GM19372 (cell line): ENCODE measurements around the gene BRF1.

Source experiments
- ATAC-seq: cut with Tn5 transposase; IDR thresholded peaks from one replicate; pipeline ENCODE4 v1.9.1; 2021; ENCODE audit warnings: mild to moderate bottlenecking, low read depth, moderate library complexity; ENCODE audit not compliant: unreplicated experiment

Gene BRF1

DNA sequence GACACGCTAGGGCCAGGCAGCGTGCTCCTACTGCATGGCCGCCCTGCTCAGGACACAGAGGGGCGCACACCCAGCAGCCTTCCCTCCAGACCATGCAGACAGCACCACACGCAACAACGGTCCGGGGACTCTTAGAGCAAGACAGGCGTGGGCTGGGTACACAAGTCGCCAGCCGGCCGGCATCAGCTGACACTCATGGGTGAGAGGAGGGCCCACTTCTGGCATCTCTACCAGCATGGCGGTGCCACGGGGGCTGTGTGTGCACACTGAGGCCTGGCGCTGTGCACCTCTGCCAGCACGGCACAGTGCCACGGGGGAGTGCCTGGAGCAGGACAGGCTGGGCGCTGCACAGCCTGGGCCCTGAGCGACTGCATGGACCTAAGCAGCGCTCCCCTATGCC lies 59.2 kb downstream of the BRF1 start:
- no peak for ATAC-seq

DNA sequence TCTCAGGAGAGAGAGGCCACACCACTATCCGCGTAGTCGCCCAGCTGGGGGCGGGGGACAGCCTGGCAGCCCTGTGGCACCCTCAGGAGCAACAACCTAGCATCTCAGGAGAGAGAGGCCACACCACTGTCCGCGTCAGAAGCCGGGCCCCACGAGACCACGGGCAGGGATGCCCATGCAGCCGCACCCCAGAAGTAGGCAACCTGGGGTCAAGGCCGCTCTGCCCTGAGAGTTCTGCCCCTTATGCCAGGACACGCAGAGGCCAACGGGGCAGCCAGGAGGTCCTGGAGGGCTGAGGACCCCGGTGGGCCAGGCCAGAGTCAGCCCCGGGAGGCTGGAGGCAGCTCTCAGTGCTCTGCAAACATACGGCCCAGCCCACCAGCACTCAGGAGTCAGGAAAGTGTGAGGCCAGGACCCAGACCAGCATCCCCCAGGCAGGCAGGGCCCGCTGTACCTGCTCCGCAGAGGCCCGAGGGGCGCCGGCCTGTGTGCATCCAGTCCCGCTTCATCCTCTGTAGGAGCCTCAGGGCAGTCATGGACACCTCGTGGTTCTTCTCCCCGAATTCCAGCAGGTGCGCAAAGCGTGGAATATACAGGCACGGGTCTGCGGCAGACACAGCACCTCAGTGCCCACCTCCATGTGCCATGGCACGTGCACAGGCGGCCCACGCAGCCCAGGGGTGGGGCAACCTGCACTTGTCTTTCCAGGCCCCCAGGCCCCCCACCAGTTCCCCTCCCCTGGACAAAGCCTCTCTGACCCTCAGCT lies 59.8 kb downstream of the BRF1 start:
- no peak for ATAC-seq

DNA sequence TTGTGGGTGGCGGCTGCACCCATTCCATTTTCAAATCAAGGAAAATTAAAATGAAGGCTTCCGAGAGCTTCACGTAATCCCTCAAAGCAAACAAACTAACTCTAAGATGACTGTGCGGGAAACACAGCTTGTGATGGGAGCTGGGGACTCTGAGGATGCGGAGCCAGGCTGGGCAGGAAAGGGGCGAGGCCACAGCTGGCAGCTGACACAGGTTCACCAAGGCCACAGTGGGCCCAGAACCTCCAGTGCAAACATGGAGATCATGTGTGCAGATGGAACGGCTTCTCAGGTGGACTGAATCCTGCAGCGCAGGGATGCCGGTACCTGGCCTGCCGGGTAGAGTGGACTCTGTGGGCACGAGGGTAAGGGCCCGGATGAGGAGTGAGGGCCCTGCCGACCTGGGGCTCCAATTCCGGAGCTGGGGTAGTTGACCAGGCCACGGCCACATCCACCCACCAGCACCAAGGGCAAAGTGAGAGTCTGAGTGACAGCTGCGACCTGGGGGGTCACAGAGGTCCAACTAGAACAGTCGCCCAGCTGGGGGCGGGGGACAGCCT lies 71.6 kb downstream of the BRF1 start:
- no peak for ATAC-seq

GRCh38 chr14:105228562-105228961 lies 72.2 kb downstream of the BRF1 start:
- ATAC-seq, result no peak

GRCh38 chr14:105227346-105227745 lies 73.5 kb downstream of the BRF1 start:
- ATAC-seq, result no peak

- no peak for ATAC-seq
Measured at GRCh38 chr14:105226198-105226597, 74.6 kb downstream of the BRF1 start.

GRCh38 chr14:105224845-105225570 lies 75.8 kb downstream of the BRF1 start:
- no peak for ATAC-seq

DNA sequence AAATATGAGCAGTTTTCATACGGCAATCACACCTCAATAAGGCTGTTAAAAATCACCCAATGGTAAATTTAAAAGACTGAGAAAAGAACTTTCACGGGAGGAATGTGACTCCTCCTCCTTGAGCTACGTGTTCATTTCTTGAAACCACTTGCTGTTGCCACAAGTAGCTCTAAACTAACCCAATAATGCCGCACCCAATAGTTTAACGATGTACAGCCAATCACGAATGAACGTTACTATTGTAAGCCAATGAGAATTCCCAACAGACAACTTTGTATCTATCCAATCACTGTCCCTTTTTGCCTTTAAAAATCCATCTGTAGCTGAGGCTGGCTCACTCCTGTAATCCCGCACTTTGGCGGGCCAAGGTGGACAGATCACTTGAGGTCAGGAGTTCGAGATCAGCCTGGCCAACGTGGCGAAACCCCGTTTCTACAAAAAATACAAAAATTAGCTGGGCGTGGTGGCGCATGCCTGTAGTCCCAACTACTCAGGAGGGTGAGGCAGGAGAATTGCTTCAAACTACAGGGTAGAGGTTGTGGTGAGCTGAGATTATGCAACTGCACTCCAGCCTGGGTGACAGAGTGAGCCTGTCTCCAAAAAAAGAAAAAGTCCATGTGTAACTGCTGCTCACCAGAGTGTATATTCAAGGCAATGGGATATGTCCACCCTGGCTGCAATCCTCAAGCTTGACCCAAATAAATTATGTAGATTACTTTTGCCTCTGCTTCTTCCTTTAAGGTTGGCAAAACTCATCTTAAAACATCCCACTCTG lies 76.8 kb downstream of the BRF1 start:
- no peak for ATAC-seq

DNA sequence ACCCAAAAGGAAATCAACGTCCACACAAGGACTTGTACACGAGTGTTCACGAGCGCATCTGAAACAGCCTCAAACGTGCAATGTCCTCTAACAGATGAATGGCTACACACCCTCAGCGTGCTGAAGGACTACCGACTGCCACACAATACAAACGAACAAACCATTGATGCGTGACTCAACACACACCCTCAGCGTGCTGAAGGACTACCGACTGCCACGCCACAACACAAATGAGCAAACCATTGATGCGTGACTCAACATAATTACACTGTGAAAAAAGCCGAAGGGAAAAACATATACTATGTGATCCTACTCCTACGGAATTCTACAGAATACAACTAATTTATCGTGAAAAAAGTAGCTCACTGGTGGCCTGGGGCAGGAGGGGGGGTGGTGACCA lies 77.5 kb downstream of the BRF1 start:
- no peak for ATAC-seq

- no peak for ATAC-seq
Measured at GRCh38 chr14:105221598-105222178, 79.1 kb downstream of the BRF1 start.

GRCh38 chr14:105220699-105221597 lies 79.9 kb downstream of the BRF1 start:
- ATAC-seq, result no peak

DNA sequence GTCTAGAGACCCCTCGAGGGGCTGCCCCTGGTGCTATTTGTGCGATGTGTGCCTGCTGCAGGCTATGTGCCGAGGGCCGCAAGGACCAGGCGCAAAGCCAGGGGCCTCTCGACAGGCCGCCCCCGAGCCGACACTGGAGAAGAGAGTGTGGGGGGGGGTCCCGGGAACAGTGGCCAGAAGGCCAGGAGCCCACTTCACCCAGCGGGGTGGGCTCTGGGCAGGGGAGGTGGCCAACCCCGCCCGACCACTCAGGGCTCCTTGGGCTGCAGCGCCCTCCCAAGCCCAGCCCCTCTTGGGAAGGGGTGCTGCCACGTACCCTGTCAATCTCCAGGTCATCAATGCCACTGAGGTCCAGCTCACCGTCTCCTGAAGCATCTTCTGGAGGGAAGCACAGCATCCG lies 81.0 kb downstream of the BRF1 start:
- no peak for ATAC-seq

DNA sequence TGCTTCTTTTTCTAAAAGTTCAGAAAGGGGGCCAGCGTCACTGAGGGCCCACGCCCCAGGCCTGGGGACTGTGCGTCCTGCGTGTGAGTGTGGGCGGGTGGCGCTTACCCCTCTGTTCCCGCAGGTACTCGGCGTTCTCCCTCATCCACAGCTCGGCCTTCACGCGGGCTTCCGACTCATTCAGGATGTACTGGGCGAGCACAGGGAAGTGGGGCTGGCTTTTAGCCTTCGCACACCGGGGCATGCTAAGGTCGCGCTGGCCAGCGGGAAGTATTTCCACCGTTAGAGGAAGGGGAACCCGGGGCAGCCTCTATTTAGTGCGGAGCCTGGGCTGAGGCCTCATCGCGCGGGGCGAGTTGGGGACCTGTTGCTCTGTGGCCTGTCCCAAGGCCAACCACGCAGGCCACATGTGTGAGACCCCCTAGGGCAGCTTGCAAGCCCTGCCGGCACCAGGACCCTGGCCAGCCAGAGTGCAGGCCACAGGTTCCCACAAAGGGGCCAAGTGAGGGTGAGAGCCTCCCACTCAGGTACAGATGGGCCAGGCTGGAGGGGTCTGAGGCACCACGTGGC lies 81.7 kb downstream of the BRF1 start:
- no peak for ATAC-seq

DNA sequence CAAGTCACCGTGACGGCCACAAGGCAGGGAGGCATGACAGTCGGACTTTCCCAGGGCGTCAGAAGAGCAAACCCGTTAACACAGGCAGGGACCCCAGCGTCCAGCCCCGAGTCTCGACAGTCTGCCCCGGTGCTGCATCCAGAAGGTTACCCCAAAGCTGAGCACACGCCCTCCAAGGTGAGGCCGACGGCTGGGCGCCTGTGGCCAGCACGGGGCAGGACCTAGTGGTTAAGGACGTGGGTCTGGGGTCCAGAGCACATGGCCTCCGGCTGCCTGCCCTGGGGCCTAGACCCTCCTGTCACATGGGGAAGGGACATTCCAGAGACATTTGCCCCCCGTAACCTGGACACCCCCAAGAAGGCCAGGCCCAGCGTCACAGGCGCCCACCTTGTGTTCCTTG lies 82.2 kb downstream of the BRF1 start:
- ATAC-seq, result no peak

- no peak for ATAC-seq
Measured at GRCh38 chr14:105217774-105218173, 83.0 kb downstream of the BRF1 start.

DNA sequence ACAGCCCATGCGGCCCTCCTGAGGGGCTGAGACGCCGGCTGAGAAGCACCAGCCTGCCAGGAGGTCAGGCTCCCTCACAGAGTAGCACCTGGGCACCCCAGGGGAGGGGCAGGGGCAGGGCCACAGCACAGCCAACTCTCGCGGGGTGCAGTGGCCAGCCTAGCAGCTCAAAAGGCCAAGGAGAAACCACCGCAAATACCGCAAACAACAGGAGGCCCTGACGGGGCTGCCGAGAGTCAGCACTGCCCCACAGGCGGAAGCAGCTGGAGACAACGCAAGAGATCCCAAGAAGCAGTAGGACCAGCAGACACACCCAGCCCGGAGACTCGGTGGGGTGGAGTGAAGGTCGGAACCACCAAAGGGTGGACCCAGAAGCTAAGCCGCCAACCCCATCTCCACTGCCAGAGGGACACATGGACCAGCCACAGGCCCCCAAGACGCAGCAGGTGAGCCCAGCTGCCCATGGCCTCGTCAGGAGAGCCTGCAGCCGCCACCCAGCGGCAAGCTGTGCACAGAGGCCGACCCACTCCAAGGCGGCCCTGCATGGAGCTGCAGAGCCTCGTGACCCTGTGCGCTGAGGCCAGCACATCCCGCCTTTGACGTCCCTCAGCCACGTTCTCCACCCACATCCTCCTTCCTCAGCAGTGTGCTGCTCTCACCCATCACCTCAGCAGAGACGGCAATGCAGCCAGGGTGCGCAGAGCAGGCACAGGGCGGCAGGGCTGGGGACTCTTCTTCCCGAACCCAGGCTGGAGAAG lies 84.1 kb downstream of the BRF1 start:
- no peak for ATAC-seq

DNA sequence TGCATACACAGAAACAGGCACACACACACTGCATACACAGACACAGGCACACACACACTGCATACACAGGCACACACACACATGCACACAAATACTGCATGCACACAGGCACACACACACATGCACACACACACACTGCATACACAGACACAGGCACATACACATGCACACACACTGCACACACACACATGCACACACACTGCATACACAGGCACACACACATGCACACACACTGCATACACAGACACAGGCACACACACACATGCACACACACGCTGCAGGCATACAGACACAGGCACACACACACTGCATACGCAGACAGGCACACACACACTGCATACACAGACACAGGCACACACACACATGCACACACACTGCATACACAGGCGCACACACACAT lies 85.2 kb downstream of the BRF1 start:
- ATAC-seq, result no peak

DNA sequence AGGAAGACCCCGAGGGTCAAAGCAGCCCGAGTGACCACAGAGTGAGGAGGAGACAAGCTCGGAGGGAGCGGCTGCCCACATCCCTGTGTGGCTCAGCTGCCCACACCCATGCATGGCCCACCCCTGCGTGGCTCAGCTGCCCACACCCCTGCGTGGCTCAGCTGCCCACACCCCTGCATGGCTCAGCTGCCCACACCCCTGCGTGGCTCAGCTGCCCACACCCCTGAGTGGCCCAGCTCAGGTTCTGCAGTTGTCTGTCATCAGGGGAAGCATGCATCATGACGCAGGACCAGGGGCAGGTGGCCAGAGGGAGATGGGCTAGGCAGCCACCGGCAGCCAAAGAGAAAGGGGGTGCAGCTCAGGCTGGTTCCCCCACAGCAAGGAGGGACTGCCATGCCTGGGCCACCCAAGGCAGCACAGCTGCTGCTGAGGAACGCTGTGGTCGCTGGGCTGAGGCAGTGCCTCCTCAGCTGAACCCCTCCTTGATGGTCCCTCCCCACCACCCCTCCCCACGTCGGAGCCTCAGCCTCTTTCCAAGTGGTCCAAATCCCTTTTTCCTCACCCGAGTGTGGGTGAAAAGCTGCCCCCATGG lies 86.4 kb downstream of the BRF1 start:
- ATAC-seq, result no peak
